Measurements from ENCODE around the gene TMC6.

- TF ChIP-seq MAZ (IDR thresholded peaks at IDR 0.05; ENCODE audit: borderline replicate concordance, low read depth, low read length) (no peak), CTCF (conservative IDR thresholded peaks at IDR 0.05; ENCODE audit: low read depth, low read length) (no peak), MAFK (IDR thresholded peaks at IDR 0.05; ENCODE audit: low read depth, low read length) (no peak), POLR2A (IDR thresholded peaks at IDR 0.05; ENCODE audit: low read depth, low read length) (no peak), RFX5 (IDR thresholded peaks at IDR 0.05; ENCODE audit: low read depth, low read length) (no peak), CEBPB (IDR thresholded peaks at IDR 0.05; ENCODE audit: low read depth, low read length) (no peak), MXI1 (IDR thresholded peaks at IDR 0.05; ENCODE audit: borderline replicate concordance, low read depth, low read length) (no peak), ELK1 (IDR thresholded peaks at IDR 0.05; ENCODE audit: borderline replicate concordance, low read depth, low read length) (no peak), USF2 (IDR thresholded peaks at IDR 0.05; ENCODE audit: low read depth, low read length) (no peak), RCOR1 (IDR thresholded peaks at IDR 0.05; ENCODE audit: insufficient replicate concordance, low read length) (no peak), SMC3 (IDR thresholded peaks at IDR 0.05; ENCODE audit: low read depth, low read length) (no peak), RAD21 (IDR thresholded peaks at IDR 0.05; ENCODE audit: low read length) (no peak), CHD1 (IDR thresholded peaks at IDR 0.05; ENCODE audit: low read depth, low read length) (no peak), FOS (IDR thresholded peaks at IDR 0.05; ENCODE audit: low read depth, low read length) (no peak)
These were observed 7.4 kb downstream of the TMC6 start for GRCh38 chr17:78120971-78121800.

All from IMR-90 (cell line).